Ascending aorta (tissue), 2 donors: Measurements from ENCODE around the gene MBP. TPM values are rescaled to one million over a fixed set of nuclear protein-coding genes. Genes with fewer than 3 reads are reported as not detected.

Experiments
- DNase-seq, 2 donors: peaks; one replicate each; pipeline ENCODE4 v3.0.0-alpha.2; 2019; ENCODE audit warnings: low spot score in 2 of 2
- H3K27ac ChIP-seq, 2 donors: fragments of 200-600 bp; sonication (generic); one replicate each; pipeline ENCODE4 v1.5.1; 2016 to 2017; ENCODE audit warnings: mild to moderate bottlenecking in 1 of 2
- H3K27me3 ChIP-seq: fragments of 200-600 bp; sonication (generic); one replicate; pipeline ENCODE4 v1.5.1; 2017
- H3K36me3 ChIP-seq, 2 donors: fragments of 200-600 bp; sonication (generic); one replicate each; pipeline ENCODE4 v1.5.1; 2016
- H3K4me1 ChIP-seq, 2 donors: fragments of 200-600 bp; sonication (generic); one replicate each; pipeline ENCODE4 v1.5.1; 2016 to 2017; ENCODE audit warnings: mild to moderate bottlenecking in 1 of 2
- H3K4me3 ChIP-seq, 2 donors: fragments of 200-600 bp; sonication (generic); one replicate each; pipeline ENCODE4 v1.5.1; 2016 to 2017; ENCODE audit warnings: mild to moderate bottlenecking in 1 of 2
- H3K9me3 ChIP-seq, 2 donors: fragments of 200-600 bp; sonication (generic); one replicate each; pipeline ENCODE4 v1.5.1; 2016
- CTCF ChIP-seq, 3 experiments: fragments of 200-600 bp in 2 of 3; fragments of 450-650 bp in 1 of 3; sonication (generic) in 2 of 3; IDR thresholded peaks; one replicate each; pipeline ENCODE4 v1.5.1; 2016 to 2019; ENCODE audit warnings: antibody characterized with exemption in 3 of 3, mild to moderate bottlenecking in 1 of 3, moderate library complexity in 1 of 3
- intact Hi-C: fragments of 100-400 bp; cut with DNase I; formaldehyde crosslinking; loops from one replicate; pipeline ENCODE4 v1.15.1; 2023
- total RNA-seq: library from RNA; depleted of rRNA; stranded (reverse); fragments of >200 nt; gene quantifications from one replicate; pipeline ENCODE4 v1.1.0, GENCODE V29; 2016

Gene MBP
- total RNA-seq, 1 donor from 2014 or later = 8.1 TPM

GRCh38 chr18:77076111-77076510 is 56.5 kb downstream of the MBP start:
- Histone ChIP-seq H3K27ac (no peak overlapping the region), H3K9me3 (no peaks in the 10 kb centered on the region), H3K36me3 (no peaks in the 10 kb centered on the region), H3K27me3 (no peaks in the 10 kb centered on the region), H3K4me1 (peaks cover 0 to 15% of the 10 kb centered on the region in 2 donors), H3K4me3 (no peak overlapping the region)
- peak in 1 of 2 donors; percentile 44 for DNase-seq
- no peak for TF ChIP-seq CTCF (IDR thresholded peaks at IDR 0.05)
- intact Hi-C loops = no loop called here

DNA sequence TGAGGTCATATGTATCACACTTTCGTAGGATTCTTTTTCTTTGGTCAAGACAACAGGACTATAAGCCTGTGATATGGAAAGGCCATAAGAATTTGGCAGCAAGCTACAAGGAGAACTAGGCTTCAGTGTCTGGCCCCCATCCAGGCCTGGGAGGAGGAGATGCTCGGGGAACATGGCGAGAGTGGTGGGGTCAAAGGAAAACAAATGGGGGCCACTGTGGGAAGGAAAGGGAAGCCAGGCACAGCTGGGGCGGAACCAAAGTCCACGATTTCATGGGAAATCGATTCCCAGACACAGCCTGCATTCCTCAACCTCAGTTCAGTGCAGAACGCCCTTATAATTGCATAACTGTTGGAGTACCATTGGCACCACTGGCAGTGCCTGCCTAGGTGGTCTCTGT is 58.2 kb downstream of the MBP start:
- H3K4me3 ChIP-seq = no peak overlapping the region
- H3K27ac ChIP-seq = no peak overlapping the region
- H3K4me1 ChIP-seq = peaks cover 0 to 18% of the 10 kb centered on the region in 2 donors
- intact Hi-C loops = no loop called here
- no peaks in the 10 kb centered on the region for H3K36me3 ChIP-seq
- H3K27me3 ChIP-seq = no peaks in the 10 kb centered on the region
- peak in 1 of 2 donors; percentile 44 for DNase-seq
- TF ChIP-seq CTCF (IDR thresholded peaks at IDR 0.05) = no peak
- H3K9me3 ChIP-seq = no peaks in the 10 kb centered on the region

DNA sequence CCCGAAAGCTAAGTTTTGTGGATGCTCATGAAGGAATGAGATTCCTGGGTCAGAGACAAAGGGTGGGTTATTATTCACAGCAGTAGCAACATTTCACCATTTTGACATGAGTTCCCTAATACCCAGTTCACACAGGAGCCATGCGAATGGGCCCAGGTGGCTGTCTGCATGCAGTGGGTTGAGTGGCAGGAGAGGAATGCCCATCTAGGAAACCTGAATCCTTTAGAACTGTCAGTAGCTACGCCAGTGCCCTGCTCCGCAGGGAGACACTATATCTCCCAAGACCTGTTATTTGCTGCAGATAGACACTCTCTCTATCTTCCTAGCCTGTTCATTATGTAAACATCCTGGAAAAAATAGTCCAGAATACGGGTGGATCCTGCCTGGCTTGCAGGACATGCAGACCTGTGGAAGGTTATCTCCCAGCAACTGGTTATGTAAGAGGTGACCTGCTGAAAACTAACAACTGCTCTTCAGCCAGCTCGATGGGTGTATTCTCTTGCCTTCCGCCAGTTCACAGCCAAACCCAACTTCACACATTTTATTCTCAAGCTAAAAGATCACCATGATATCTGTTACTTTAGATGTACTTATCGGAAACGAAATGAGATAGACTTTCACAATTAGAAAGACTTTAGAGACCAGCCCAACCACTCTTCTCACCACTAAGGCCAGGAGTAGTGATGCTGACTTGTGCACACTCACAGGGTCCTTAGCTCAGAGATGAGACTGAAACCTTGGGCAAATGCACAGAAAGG is 59.1 kb downstream of the MBP start:
- peaks cover 0 to 21% of the 10 kb centered on the region in 2 donors for H3K4me1 ChIP-seq
- DNase-seq = peak in 1 of 2 donors; percentile 43
- TF ChIP-seq CTCF (IDR thresholded peaks at IDR 0.05) = no peak
- no peaks in the 10 kb centered on the region for H3K36me3 ChIP-seq
- no peak overlapping the region for H3K4me3 ChIP-seq
- intact Hi-C loops = loop anchor here (2.0 kb wide), 1 partner anchor 13 kb away; no protein-coding TSS in a partner anchor
- no peaks in the 10 kb centered on the region for H3K9me3 ChIP-seq
- no peaks in the 10 kb centered on the region for H3K27me3 ChIP-seq
- H3K27ac ChIP-seq = peak overlapping the region in 1 of 2 donors; percentile 23

DNA sequence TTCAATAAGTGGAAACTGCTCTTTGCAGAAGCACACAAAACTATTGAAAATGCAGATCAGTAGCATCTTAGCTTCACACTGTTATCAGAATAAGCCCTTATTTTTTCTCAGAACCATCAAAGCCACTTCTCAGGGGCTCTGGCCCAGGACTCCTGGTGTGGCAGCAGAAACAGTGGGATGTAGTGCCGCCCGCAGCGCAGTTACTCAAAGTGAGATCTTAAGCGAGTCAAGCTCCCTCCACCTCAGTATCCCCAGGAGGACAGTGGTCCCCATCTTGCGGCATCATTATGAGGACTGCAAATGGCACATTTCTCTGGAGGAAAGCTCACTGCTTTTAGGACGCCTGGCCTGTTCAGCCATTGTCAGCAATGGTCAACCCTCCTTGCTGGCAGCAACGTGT is 60.0 kb downstream of the MBP start:
- Histone ChIP-seq H3K4me3 (no peak overlapping the region), H3K27ac (peak overlapping the region; percentile 68), H3K36me3 (no peaks in the 10 kb centered on the region), H3K4me1 (peaks cover 0 to 31% of the 10 kb centered on the region in 2 donors), H3K9me3 (no peaks in the 10 kb centered on the region), H3K27me3 (no peaks in the 10 kb centered on the region)
- intact Hi-C loops = loop anchor here (2.0 kb wide), 1 partner anchor 14 kb away; no protein-coding TSS in a partner anchor
- TF ChIP-seq CTCF (IDR thresholded peaks at IDR 0.05) = no peak
- DNase-seq = peak in 1 of 2 donors; percentile 59

DNA sequence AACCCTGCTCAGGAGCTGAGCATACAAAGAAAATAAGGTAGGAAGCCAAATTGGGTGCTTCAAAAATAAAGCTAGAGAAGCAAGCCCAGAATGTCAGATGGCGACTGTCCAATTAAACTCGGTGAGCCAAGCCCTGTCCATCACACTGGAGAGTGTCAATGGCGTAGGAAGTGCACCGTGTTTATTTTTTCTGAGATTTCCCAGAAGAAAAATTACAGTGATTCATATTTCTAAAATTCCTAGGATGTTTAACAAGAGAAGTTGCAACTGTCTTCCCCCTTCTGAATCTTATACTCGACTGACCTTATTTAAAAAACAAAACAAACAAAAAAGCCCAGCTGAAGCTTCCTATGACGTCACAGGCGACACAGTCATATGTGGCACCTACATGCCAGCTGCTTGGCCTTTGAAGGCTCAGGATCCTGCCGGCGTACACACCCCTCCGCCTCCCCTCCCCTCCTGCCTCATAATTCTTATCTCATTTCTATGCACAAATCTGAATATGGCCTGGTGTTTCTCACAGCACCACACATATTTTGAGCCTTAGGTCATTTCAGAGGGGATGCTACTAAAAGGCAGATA is 60.8 kb downstream of the MBP start:
- DNase-seq = peak in 1 of 2 donors; percentile 87
- H3K36me3 ChIP-seq = no peaks in the 10 kb centered on the region
- no peak for TF ChIP-seq CTCF (IDR thresholded peaks at IDR 0.05)
- peaks cover 5 to 38% of the 10 kb centered on the region in 2 donors for H3K4me1 ChIP-seq
- no peak overlapping the region for H3K4me3 ChIP-seq
- intact Hi-C loops = loop anchor here (2.0 kb wide), 1 partner anchor 15 kb away; no protein-coding TSS in a partner anchor
- H3K27ac ChIP-seq = peak overlapping the region; percentile 68
- H3K27me3 ChIP-seq = no peaks in the 10 kb centered on the region
- H3K9me3 ChIP-seq = no peaks in the 10 kb centered on the region
